ENCODE data around the gene SYNE2.

DNA sequence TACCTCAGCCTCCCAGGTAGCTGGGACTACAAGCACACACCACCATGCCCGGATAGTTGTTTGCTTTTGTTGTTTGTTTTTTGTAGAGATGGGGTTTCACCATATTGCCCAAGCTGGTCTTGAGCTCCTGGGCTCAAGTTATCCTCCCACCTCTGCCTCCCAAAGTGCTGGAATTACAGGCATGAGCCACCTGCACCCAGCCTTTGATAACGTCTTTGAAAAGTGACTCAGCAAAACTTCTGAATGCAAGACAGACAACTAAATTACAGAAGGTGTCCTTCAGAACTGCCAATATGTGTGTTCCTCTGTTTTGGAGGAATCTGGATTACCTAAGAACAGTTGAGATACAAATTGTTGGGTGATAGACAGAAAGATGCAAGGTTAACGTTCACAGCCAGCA is 341.6 kb downstream of the SYNE2 start:
- no peak for TF ChIP-seq CBX8 (IDR thresholded peaks at IDR 0.05; ENCODE audit: borderline replicate concordance, low read depth, low read length)
- no peak for TF ChIP-seq CTCF (IDR thresholded peaks at IDR 0.05; ENCODE audit: control extremely low read depth in 1 of 3, insufficient read depth in 1 of 3, low read depth in 1 of 3, low read length in 3 of 3)
- TF ChIP-seq POLR2A (IDR thresholded peaks at IDR 0.05; ENCODE audit: control extremely low read depth in 1 of 2, low read depth in 2 of 2, low read length in 2 of 2), result no peak
- no peak for TF ChIP-seq CTBP2 (IDR thresholded peaks at IDR 0.05; ENCODE audit: borderline replicate concordance, insufficient read depth, insufficient read length, low read length)
- no peak for TF ChIP-seq SP1 (IDR thresholded peaks at IDR 0.05; ENCODE audit: low read depth, low read length)
- no peak for TF ChIP-seq TCF12 (IDR thresholded peaks at IDR 0.05; ENCODE audit: low read depth, low read length)
- no peak for TF ChIP-seq TAF1 (IDR thresholded peaks at IDR 0.05; ENCODE audit: low read depth, low read length)

Measured in H1 (cell line).